Activated CD8-positive, alpha-beta memory T cell treated with anti-CD3 and anti-CD28 coated beads for 24 hours (primary cell): Measurements from ENCODE around the gene ZNF33B.
"Not testable (repeated sequence)": the region's sequence is repeated elsewhere in the genome, so short reads cannot be mapped to it uniquely, and the experiment has no call there.

Source experiments
- DNase-seq: peaks from one replicate; pipeline ENCODE4 v3.0.0-alpha.2; 2020

Gene ZNF33B

DNA sequence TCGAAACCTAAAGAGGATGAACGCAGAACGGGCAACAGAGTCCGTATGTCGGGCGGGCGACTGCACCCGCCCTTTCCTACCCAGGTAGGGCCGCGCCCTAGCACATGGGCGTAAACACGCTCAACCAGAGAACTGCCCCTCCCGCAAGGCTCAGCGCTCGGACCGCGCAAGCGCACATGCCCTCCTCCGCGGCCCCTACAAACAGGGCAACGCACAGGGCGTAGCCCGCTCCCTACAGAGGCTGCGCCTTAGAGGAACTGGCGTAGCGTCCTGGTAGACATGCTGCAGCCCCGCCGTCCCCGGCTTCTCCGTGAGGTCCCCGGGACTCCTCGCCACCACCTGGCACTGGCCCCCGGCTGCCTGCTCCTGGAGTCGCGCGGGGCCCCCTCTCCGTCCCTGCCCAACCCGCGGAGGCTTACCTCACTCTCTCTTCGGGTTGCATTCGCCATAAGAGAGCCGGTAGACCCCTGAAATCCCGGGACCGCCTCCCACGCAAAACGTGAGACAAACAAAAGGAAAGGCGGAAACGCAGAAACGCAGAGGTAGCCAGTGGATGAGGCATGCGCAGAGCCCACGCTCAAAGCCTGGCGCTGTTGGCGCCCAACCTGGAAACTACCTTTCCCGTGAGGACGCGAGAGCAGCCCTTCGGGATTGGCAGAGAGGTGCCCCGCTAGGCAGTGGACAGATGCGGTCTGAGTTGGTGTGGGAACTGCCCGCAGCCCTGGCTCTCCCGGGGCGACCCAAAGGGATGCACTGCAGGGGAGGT is at the start of gene ZNF33B:
Gene ZNF33B (minus strand): TSS at position 516 of the 766 bp plus-strand sequence. CDS start 1,642 bp downstream, outside the sequence.
- peak; percentile 98 for DNase-seq

DNA sequence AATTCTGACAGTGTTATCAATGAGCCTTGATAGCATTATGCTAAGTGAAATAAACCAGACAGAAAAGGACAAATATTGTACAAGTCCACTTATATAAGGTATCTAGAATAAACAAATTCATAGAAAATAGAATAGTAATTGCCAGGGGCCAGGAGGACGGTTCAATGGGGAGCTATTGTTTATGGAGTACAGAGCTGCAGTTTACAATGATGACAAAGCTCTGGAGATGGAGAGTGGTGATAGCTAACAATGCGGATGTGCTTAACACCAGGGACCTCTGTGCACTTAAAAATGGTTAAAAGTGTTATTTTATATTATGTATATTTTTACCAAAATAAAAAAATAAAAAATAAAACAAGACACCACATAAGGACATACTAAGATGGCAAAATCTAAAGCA is 46.1 kb upstream of the ZNF33B start:
- no peak for DNase-seq

DNA sequence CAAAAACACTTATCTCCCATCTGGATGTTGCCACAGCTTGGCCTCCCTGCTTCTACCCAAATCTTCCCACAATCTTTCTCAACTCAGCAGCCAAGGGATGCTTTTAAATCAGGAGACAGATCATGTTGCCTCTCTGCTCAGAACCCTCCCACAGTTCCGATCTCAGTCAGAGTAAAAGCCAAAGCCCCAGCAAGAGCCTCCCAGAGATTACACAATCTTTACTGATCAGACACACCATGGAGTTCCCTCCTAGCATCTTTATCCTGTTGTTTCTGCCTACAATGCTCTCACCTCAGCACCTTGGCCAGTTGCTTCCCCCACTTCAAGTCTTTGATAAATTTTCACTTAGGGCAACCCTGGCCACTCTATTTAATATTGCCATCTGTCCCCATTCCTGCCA is 41.9 kb upstream of the ZNF33B start:
- no peak for DNase-seq

DNA sequence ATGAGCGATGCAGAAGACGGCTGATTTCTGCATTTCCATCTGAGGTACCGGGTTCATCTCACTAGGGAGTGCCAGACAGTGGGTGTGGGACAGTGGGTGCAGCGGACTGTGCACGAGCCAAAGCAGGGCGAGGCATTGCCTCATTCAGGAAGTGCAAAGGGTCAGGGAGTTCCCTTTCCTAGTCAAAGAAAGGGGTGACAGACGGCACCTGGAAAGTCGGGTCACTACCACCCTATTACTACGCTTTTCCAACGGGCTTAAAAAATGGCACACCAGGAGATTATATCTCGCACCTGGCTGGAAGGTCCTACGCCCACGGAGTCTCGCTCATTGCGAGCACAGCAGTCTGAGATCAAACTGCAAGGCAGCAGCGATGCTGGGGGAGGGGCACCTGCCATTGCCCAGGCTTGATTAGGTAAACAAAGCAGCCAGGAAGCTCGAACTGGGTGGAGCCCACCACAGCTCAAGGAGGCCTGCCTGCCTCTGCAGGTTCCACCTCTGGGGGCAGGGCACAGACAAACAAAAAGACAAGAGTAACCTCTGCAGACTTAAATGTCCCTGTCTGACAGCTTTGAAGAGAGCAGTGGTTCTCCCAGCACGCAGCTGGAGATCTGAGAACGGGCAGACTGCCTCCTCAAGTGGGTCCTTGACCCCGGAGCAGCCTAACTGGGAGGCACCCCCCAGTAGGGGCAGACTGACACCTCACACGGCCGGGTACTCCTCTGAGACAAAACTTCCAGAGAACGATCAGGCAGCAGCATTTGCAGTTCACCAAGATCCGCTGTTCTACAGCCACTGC is 27.0 kb upstream of the ZNF33B start:
- not testable (repeated sequence) for DNase-seq

DNA sequence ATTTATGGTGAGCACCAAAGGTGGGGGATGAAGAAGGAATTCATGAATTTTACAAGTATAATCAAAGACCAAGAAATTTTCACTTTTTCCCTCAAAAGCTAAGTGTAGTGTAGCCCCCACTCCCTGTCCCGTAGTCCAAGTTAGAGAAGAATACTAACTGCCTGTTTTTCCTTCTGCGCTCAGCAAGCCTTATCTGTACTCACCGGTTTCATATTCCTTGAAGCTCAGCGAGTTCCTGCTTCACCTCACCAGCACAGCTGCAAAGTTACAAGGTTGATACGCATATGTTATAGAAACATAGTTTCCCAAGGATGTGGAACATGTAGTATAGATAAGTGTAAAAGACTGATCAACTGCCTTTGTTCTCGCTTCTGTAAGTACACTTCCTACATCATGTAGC is 16.0 kb upstream of the ZNF33B start:
- no peak for DNase-seq

DNA sequence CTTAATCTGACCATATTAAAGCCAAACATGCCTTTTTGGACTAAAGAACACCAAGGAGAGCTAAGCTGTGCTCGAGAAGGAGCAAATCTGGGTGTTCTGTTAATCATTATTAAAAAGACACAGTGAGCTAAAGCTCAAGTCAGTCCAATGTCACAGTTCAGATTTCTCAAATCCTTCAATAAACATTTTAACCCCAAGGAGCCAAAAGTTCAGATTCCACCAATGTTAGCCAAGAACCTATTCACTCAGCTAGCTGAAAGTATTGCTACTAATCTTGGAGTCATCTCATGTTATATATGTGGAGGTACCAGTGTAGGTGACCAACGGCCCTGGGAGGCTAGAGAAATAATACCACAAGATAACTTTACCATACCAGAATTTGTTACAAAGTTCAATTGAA is 14.5 kb upstream of the ZNF33B start:
- DNase-seq, result no peak

DNA sequence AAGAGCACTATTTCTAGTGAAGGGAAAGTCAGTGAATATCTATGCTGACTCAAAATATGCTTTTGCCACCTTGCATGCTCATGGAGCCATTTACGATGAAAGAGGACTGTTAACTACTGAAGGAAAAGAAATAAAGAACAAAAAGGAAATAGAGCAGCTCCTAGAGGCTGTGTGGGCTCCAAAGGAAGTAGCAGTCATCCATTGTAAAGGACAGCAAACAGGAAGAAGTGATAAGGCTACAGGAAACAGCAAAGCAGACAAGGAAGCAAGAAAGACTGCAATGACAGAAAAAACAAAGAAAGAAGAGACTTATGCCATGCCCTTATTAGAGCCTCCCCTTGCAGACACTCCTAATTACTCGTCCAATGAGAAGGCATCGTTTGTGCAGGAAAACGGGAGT is 12.0 kb upstream of the ZNF33B start:
- DNase-seq, result no peak

DNA sequence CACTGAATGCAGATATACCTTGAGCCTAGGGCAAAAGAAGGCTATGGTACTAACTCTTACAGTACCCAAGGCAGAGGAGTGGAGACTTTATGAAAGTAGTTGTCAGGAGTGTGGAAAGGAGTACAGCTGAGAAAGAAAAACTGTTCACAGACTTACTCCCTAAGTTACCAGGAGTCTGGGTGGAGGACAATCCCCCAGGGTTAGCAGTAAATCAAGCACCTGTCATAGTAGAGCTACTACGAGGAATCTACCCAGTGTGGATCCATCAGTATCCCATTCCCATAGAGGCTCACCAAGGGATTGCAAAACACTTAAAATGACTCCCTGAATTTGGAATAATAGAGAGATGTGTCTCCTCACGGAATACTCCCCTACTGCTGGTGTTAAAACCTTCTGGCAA is 10.1 kb upstream of the ZNF33B start:
- no peak for DNase-seq

DNA sequence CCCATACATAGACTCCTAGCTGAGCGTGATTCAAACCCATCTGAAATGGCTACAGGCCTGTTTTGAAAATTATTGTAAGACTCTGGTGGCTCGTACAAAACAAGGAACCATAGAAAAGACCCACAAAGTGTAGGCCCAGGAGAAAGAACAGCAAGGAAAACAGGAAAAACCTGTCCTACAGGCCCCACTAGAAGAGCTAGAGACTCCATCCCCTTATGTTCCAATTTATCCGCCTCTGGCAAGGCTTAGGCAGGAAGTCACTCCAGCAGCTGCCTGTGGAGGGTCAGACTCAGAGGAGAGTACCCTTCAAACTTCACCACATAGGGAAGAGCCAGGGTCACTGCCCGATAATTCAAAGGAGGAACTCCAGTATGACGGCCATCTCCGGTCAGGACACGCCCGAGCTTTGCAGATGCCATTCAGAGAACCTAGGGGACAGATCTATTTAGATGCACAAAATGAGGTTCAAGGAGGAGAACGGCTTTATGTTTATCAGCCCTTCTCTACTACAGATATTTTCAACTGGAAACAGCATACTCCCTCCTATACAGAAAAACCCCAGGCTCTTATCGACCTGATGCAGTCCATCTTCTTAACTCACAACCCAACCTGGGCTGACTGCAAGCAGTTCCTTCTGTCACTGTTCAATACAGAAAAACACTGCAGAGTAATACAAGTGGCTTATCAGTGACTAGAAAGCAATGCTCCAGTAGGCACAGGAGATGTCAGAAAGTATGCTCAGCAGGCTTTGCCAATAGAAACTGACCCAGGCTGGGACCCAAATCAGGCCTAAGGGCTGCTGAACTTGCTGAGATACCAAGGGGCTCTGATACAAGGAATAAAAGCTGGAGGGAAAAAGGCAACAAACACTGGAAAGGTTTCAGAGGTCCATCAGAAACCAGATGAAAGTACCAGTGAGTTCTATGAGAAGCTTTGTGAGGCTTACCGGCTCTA is 8.6 kb upstream of the ZNF33B start:
- no peak for DNase-seq

DNA sequence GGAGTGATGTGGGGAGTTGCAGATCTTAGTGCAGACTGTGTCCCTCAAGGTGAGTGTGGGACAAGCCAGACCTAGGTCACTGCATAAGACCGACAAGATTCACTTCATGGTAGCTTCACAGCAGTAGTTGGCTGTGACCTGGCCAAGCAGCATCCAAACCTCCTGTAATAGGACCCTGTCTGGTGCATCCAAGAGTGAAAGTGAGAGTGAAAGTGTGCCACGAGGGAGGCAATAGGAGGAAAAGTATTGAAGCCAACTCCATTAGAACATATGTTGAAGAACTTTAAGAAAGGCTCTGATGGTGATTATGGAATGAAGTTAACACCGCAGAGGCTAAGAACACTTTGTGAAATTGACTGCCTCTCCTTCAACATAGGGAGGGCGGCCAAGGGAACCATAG is 7.8 kb upstream of the ZNF33B start:
- DNase-seq, result no peak

DNA sequence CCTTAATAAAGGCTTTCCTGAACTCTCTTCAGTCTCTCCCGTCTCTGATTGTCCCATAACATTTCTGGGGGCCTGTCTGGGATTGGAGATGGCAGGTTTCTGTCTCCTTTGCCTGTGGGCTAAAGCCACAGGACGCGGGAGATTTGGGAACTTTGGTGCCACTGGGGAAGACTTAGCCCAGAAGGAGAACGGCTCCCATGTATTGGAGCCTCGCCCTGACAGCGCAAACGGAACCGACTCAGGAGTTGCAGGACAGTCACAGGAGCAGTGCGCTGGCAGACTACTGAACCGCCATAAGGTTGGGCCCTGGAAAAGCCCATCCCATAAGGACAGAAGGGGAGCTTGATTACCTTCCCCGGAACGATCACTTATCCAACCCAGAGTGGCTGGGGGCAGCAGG is 7.1 kb upstream of the ZNF33B start:
- DNase-seq, result no peak

DNA sequence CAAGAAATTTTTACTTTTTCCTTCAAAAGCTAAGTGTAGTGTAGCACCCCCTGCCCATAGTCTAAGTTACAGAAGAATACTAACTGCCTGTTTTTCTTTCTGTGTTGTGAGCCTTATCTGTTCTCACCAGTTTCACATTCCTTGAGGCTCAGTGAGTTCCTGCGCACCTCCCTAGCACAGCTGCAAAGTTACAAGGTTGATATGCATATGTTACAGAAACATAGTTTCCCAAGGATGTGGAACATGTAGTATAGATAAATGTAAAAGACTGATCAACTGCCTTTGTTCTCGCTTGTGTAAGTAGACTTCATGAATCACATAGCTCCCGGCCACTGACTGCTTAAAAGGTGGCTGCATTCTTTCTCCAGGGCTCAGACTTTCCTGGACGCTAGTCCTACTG is 6.7 kb upstream of the ZNF33B start:
- no peak for DNase-seq

DNA sequence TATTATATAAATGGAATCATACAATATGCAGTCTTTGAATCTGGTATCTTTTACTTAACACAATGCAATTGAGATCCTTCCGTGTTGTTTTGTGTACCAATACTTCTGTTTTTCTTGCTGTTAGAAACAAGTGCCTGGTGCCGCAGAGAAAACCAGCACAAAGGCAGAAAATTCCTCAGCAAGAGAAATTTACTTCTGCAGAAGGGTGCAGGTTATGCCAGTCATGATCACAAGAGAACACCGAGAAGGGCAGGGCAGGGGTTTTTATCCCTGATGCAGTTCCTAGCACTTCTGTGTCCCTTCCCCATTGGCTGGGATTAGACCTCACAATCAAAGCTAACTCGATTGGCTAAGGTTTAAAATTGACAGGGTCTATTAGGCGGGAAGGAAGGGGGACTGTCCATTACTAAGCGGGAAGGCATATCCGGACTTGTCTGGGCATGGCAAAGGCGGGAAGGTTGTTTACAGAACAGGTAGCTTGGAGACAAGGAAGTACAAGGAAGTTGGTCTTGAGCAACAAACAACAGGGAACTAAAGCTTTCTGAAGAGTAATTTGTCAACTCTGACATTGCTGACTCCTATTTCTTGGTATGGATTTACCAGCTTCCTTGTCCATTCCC is 2.4 kb upstream of the ZNF33B start:
- DNase-seq, result no peak

DNA sequence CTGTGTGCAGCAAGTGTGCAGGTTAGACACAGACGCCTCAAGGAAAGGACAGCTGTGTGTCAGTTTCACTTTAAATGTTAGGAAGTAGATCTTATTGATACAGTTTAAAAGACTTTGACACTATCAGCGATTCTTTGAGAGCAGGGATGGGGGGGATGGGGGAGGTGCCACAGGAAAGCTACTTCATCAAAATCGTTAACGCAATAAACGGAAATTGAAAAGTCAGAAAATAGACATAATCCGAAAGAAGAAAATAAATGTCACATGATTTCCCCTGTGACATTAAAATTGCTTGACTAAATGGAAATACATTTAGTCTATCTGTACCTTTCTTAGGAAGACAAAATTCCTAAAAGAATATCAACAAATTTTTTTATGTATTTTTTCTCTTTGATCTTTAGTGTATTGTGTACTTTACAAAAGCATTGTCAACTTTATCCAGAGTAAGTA is 476 bp upstream of the ZNF33B start:
- no peak for DNase-seq

DNA sequence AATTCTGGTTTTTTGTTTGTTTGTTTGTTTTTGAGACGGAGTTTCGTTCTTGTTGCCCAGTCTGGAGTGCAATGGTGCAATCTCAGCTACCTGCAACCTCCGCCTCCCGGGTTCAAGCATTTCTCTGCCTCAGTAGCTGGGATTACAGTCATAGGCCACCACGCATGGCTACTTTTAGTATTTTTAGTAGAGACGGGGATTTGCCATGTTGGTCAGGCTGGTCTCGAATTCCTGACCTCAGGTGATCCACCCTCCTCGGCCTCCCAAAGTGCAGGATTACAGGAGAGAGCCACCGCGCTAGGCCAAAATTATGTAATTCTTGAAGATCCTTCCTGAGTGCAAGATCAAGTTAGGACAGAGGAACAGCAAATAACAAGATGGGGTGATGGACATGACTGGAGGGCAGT is 719 bp downstream of the ZNF33B start:
- DNase-seq, result no peak

DNA sequence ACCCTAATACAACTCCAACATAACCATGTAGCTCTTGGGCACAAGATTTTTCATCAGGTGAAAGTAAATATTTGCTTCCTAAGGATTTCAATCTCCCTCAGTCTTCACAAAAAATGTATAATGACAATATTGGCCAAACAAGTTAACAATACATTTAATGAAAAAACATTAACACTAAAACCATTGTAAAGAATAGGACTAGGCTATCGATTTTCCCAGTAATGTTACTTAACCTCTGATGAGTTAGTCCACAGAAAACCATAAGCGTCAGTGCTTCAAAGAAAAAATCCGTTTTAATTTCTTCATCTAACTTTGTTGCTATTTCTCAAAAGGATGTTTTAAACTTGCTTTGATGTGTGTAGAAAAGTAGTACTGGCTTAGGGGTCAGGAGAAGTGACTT is 1.2 kb downstream of the ZNF33B start:
- DNase-seq, result no peak

DNA sequence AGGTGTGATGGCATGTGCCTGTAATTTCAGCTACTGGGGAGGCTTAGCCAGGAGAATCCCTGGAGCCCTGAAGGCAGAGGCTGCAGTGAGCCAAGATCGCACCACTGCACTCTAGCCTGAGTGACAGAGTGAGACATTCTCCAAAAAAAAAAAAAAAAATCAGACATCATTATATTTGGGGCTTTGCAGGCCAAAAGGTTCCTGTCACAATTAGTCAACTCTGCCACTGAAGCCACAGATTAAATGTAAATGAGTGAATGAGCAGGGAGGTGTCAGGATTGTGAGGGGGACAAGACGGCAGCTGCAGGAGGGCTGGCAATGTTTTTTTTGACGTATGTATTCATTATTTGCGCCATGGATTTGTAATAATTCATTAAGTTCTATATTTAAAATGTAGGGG is 3.3 kb downstream of the ZNF33B start:
- no peak for DNase-seq

DNA sequence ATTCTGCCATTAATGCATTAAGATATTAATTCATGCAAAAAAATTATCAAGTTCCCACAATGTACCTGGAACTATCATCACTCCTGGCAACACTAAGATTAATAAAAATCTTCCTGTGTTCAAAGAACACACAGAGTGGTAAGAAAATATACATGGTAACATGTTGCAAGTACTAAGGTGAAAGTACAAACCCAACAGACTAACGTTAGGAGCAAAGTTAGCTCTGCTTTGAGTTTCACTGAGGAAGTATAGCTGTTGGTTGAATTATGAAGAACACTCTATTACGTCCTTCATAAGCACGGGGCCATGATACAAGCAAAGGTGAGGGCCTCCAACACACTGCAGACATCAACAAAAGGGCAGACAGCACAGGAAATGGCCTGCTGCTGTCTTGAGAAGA is 5.8 kb downstream of the ZNF33B start:
- DNase-seq, result no peak

DNA sequence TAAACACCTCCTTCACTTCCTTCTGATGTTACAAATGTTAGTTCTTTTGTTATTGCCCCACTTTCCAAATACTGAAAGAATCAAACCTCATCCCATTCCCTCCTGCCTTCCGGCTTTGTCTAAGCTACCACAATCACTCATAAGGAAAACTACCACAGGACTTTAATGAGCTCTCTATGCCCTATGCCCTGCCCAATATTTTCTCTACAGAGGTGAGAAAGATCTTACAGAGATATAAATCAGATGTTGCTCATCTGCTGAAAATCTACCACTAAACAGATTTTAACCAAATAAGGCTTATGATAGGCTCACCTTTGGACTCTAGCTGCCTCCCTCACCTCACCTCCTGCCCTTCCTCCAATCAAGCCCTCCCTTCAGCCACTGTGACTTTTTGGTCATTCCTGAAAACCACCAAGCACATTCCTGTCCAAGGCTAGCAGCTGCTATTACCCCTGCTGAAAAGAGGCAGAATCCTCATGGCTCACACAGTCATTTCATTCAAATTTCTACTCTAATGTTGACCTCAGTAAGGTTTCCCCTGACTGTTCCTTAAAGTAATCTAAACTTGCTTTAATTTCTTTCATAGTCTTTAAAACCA is 7.7 kb downstream of the ZNF33B start:
- DNase-seq, result no peak

DNA sequence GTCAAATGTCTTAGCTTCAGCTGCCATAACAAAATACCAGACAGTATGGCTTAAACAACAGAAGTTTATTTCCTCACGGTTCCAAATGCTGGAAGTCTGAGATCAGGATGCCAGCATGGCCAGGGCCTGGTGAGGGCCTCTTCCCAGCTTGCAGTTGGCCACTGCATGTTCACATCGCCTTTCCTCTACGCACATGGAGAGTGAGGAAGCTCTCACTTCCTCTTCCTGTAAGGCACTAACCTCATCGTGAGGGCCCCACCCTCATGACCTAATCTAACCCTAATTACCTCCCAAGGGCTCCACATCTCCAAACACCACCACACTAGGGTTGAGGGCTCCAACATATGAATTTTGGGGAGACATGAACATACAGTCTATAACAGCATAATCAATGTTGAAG is 14.4 kb downstream of the ZNF33B start:
- no peak for DNase-seq

DNA sequence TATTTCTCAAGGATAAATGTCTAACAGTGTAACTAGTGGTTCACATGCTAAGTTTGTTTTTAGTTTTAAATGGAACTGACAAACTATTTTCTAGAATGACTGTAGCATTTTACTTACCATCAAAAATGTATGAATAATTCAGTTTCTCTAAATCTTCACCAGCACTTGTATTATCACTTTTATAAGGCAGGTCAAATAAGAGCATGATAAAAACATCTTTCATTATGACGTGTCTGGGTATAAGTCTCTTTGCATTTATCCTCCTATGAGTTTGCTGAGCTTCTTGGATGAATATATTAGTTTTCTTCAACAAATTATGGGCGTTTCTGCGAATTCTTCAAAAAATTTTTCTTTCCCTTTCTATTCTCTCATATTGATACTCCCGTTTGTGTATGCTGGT is 19.9 kb downstream of the ZNF33B start:
- no peak for DNase-seq

DNA sequence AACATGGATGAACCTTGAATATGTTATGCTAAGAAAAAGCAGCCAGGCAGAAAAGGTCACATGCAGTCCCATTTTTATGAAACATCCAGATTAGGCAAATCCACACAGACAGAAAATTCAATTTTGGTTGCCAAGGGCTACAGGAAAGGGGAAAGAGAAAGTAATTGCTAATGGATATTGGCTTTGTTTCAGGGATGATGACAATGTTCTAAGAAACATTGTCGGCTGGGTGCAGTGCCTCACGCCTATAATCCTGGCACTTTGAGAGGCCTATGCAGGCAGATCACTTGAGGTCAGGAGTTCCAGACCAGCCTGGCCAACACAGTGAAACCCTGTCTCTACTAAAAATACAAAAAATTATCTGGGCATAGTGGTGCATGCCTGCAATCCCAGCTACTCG is 23.0 kb downstream of the ZNF33B start:
- no peak for DNase-seq
